Activated CD8-positive, alpha-beta memory T cell treated with anti-CD3 and anti-CD28 coated beads, Interleukin-2, amount 50 U/mL, for 1 hour (primary cell): ENCODE measurements around the gene RAD52.
"Not testable (repeated sequence)": the region's sequence is repeated elsewhere in the genome, so short reads cannot be mapped to it uniquely, and the experiment has no call there.

Source experiments
- DNase-seq: peaks from one replicate; pipeline ENCODE4 v3.0.0-alpha.2; 2020; ENCODE audit errors: extremely low read depth

The RAD52 gene

GRCh38 chr12:967641-968040 is 18.1 kb upstream of the RAD52 start:
- DNase-seq = no peak

GRCh38 chr12:966724-967123 is 17.2 kb upstream of the RAD52 start:
- no peak for DNase-seq

- no peak for DNase-seq
Observed at GRCh38 chr12:958588-959123, 9.2 kb upstream of the RAD52 start.

- DNase-seq = no peak
Observed at GRCh38 chr12:955939-956338, 6.4 kb upstream of the RAD52 start.

- no peak for DNase-seq
Observed at GRCh38 chr12:954741-955140, 5.2 kb upstream of the RAD52 start.

GRCh38 chr12:953776-954175 is 4.3 kb upstream of the RAD52 start:
- no peak for DNase-seq

GRCh38 chr12:951176-951575 is 1.7 kb upstream of the RAD52 start:
- DNase-seq = no peak

- no peak for DNase-seq
Observed at GRCh38 chr12:948238-948637, 1.3 kb downstream of the RAD52 start.

GRCh38 chr12:946631-947030 is 2.9 kb downstream of the RAD52 start:
- no peak for DNase-seq

GRCh38 chr12:946212-946611 is 3.3 kb downstream of the RAD52 start:
- DNase-seq = no peak

GRCh38 chr12:944211-944610 is 5.3 kb downstream of the RAD52 start:
- no peak for DNase-seq

GRCh38 chr12:943051-943450 is 6.4 kb downstream of the RAD52 start:
- no peak for DNase-seq

- DNase-seq = no peak
Observed at GRCh38 chr12:938810-939209, 10.7 kb downstream of the RAD52 start.

- no peak for DNase-seq
Observed at GRCh38 chr12:936377-937345, 12.8 kb downstream of the RAD52 start.

GRCh38 chr12:935891-936290 is 13.6 kb downstream of the RAD52 start:
- DNase-seq = not testable (repeated sequence)

GRCh38 chr12:931591-931990 is 17.9 kb downstream of the RAD52 start:
- no peak for DNase-seq

- DNase-seq = no peak
Observed at GRCh38 chr12:931060-931459, 18.4 kb downstream of the RAD52 start.

- DNase-seq = no peak
Observed at GRCh38 chr12:926641-927040, 22.9 kb downstream of the RAD52 start.

- DNase-seq = no peak
Observed at GRCh38 chr12:922285-922684, 27.2 kb downstream of the RAD52 start.

- DNase-seq = no peak
Observed at GRCh38 chr12:920676-921075, 28.8 kb downstream of the RAD52 start.

GRCh38 chr12:916712-917445 is 32.6 kb downstream of the RAD52 start:
- no peak for DNase-seq

- DNase-seq = no peak
Observed at GRCh38 chr12:916240-916639, 33.3 kb downstream of the RAD52 start.

GRCh38 chr12:915090-915489 is 34.4 kb downstream of the RAD52 start:
- no peak for DNase-seq
